HG03025 (cell line): ENCODE data around the gene GRPEL2.

ENCODE experiments used
- ATAC-seq: cut with Tn5 transposase; IDR thresholded peaks from one replicate; pipeline ENCODE4 v1.9.1; 2021; ENCODE audit warnings: mild to moderate bottlenecking, moderate library complexity; ENCODE audit not compliant: unreplicated experiment, low FRiP score

The GRPEL2 gene

DNA sequence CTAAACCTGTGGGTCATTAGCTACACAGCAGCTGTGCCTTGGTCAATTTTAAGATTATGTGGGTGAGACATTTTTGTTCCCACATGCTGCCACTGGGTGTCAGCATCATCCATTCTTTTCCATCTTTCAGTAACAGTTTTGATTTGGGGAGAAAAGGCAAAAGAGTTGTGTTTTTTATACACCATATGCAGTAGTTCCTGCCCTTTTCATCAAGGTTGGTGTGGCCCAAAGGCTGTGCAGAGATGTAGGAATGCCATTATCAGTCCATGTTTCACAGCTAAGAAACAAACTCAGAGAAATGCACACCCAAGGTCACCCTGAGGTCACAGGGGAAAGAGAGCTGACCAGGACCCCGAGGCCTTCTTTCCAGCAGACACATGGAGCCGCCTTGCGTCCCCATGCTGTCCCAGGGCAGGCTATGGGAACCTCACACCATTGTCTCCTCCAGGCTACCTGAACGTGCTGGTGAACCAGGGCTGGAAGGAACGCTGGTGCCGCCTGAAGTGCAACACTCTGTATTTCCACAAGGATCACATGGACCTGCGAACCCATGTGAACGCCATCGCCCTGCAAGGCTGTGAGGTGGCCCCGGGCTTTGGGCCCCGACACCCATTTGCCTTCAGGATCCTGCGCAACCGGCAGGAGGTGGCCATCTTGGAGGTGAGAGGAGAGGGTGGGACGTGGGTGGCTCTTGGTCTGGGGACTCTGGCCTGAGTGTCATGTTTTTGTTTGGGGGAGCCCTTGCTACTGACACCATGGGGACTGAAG, 27.8 kb upstream of the GRPEL2 start:
- no peak for ATAC-seq

DNA sequence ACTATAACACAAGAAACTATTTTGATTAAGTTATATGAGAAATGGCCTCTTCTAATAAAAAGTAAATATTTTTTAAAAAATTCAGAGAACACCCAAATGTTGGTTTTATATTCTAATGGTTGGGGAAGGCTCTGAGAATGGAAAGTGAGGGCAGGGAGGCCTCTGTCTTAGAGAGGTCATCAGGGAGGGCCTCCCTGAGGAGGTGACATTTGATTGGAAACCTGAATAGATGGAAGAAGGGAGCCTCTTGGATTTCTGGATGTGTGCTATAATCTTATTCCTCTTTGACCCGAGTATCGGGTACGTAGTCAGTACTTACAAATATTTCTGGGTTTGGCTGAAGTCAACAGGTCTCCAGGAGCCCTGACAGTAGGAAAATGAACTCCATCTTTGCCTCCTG, 26.1 kb upstream of the GRPEL2 start:
- ATAC-seq, result no peak

DNA sequence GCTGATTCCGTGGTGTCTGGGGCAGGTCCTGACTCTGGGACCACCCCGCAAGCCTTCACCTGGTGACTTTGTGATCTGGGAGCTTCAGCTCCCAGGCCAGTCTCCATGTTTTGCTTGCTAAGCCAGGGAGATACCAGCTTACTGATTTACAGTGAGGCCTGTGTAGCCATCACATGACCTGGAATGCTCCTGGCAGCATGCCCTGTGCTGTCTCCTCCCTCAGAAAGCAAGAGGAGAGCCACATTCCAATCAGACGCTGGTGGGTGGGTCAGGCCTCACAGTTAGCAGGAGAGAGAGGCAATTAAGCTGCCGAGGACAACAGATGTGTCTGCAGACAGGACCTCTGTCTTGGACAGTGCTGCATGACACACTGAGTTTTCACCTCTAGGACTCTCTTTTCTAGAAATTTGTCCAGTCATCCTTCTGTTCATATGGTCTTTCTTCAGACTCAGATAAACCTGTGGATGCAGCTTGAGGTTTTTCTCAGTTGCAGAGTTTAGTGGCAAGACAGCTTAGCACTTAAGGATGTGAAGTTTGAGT, 24.4 kb upstream of the GRPEL2 start:
- no peak for ATAC-seq

DNA sequence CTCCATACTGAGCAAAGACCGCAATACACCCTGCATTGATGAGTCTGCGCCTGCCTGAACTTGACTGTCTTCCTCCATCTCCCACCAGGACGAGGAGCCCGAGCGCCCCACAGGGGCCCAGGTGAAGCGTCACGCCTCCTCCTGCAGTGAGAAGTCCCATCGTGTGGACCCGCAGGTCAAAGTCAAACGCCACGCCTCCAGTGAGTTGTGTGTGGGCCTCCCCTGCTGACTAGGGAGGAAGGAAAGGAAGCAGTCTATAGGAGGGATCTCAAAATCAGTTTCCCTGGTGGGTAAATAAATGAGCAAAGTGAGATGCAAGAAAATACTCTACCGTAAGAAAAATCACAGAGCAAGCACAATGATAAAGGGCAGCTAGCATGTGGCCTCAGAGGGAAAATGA, 22.8 kb upstream of the GRPEL2 start:
- no peak for ATAC-seq

DNA sequence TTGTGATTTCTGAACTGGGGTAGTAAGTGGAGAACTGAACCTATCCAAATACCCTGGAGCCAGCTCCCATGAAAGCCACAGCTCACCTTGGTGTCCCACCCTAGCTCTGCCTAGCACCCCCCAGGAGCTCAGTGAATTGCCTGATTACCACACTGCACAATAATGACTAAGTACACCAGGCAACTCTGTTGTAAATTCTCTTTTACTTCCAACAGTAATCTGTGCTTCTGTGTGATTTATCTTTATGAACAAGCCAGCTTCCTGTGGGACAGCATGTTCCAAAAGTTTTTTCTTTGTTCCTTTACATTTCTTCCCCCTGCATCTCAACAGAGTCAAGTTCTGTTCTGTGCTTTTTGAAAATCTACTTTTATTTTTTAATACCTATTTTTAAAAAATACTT, 22.1 kb upstream of the GRPEL2 start:
- no peak for ATAC-seq

DNA sequence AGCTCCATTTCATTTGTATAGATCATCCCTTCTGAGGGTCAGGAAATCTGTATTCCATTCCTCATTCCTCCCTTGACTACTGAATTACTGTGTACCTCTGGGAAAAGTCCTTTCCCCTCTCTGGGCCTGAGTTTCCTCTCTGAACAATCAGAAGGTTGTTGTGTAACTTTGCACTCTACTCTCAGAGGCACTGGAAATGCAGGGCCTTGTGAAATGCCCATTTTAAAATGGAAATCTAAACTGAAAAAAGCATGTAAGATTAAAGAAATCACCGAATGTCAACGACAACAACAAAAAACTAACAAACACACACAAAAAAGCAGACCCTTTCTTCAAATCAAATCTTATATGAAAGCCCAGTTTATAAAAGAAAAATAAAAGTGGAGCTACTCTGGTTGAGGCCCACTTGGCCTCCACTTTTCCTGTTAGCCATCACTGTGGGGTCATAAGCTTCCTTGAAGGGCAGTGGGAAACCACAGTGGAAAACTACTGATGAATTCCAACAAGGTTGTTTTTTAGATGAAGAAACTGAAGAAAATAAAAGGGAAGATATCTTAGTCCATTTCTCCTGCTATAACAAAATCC, 21.6 kb upstream of the GRPEL2 start:
- ATAC-seq, result no peak

DNA sequence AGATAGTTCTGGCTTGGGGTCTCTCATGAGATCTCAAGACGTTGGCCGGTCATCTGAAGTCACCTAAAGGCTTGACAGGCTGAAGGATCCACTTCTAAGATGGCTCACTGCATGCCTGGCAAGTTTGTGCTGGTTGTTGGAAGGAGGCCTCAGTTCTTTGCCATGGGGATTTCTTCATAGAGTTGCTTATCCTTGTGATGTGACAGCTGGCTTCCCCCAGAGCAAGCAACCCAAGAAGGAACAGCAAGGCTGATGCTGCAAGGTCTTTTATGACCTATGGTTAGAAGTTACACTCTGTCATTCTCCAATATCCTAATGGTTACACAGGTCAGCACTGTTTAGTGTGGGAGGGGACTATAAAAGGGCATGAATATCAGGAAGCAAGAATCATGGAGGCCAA, 20.7 kb upstream of the GRPEL2 start:
- ATAC-seq, result no peak

DNA sequence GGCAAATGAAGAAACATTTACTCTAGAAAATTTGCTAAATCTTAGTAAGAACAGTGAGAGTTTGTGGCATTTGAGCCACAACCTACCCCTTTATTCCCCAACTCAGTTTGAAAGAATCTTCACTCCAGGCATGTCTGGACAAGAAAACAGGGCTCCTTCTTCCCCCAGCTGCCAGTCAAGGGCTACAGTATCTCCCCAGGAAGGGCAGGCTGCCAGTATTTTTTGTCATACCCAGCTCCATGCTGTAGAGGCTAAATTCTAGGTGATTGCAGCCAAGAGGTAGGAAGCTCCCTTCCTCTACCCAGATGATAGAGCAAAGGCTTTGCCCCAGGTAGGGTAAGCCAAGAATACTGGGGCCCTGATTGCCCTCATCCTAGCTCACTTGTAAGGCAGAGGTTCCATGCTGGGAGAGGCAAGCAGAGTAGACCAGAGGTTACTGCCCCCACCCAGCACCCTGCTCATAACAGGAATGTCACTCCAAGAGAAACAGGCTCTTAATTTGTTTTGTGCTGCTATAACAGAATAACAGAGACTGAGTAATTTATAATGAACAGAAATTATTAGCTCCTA, 20.0 kb upstream of the GRPEL2 start:
- no peak for ATAC-seq

DNA sequence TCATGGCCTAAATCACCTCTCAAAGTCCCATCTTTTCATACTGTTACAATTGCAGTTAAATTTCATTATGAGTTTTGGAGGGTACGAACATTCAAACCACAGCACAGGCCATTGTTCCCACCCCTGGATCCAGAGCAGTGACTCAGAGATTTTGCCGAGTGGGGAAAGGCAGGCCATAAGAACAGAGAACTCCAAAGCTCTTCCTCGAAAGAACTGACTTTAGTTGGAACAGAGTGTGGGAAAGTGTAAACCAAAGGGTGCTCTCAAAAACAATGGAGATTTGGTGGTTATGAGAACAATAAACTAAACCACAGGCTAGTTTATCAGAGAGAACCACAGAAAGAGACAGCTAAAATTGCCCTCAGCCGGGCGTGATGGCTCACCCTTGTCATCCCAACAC, 19.4 kb upstream of the GRPEL2 start:
- ATAC-seq, result no peak

DNA sequence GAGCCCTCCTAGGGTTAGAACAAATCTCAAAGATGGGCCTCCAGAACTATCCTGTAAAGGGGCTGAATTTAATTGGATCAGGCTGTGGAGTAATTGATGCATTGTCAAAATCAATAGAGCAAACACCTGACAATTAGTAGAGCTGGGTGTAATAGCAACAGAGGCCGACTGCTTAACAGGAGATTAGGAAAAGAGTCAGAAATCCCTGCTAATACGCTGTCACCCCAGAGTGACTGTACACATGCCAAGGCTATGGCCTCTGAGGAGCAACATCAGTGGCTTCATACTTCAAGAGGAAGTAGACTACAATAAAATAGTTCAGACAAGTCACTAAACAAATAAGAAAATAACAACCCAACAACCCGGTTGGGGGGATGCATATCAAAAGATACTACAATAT, 18.7 kb upstream of the GRPEL2 start:
- ATAC-seq, result no peak

DNA sequence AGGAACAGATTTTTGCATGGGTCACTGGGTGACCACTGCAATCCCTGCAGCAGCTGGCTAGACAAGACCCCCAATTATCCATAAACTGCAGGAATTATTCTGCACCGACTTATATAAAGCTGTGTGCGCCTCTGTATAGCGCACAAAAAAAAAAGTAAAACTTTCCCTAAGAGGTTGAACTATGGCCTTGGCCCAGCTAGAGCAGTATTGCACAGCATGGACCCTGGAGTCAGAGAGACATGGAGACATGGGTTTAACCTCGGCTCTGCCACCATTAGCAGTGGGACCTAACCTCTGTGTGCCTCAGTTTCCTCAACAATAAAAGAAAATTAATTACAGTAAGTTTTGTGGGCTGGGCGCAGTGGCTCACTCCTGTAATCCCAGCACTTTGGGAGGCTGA, 17.1 kb upstream of the GRPEL2 start:
- ATAC-seq, result no peak

DNA sequence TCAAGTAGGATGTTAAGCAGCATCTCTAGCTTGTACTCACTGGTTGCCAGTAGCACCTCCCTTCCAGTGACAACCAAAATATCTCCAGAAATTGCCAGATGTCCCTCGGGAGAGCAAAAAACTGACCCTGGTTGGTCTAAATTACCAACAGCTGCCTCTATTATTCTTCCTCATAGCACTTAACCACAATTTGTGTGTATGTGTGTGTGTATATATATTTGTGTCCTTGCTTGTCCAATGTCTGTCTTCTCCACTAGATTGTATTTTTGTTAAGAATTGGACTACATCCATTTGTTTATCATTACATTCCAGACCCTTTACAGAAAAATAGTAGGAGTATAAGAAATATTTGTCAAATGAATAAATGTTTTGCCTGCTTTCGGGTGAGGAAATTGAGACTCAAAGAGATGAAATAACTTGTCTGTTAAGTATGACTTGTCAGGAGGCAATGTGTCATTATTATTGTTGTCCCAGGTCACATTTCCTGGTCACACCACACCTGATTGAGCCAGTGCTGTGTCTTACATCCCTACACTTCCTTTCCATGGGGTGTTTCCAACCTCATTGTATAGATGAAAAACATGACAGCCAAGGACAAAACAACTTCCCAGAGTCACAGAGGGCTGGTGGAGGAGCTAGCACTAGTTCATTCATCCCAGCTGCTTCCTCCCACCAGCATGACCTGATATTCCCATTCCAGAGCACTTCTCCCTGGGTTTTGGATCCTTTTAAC, 11.4 kb upstream of the GRPEL2 start:
- ATAC-seq, result no peak

DNA sequence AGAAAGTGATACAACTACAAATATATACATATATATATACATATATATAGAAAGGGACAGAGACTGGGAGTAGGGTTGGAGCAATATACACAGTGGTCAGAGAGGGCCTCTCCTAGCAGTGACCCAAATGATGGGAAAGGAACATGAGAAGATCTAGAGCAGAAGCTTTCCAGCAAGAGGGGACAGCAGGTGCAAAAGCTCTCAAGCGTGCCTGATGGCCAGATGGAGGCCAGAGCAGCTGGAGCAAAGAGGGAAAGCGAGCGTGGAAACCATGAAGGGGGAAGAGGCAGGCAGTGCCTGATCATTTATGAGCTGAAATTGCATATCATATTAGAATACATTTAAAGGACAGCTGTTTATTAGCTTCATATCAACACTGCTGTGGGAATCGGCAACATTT, 7.6 kb upstream of the GRPEL2 start:
- no peak for ATAC-seq

DNA sequence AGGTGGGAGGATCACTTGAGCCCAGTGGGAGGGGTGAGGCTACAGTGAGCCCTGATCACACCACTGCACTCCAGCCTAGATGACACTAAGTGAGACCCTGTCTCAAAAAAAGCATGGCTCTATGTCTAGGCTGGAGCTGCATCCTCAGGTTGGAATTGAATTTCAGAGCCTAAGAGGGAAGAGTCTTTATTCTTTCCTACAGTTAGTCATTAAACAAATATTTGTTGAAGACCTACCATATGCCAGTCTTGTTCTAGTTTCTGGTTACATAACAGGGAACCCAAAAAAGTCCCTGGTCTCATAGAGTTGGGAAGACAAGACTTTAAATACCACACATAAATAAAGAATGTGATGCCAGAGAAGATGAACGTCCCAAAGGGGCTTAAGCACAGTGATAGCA, 6.9 kb upstream of the GRPEL2 start:
- no peak for ATAC-seq

DNA sequence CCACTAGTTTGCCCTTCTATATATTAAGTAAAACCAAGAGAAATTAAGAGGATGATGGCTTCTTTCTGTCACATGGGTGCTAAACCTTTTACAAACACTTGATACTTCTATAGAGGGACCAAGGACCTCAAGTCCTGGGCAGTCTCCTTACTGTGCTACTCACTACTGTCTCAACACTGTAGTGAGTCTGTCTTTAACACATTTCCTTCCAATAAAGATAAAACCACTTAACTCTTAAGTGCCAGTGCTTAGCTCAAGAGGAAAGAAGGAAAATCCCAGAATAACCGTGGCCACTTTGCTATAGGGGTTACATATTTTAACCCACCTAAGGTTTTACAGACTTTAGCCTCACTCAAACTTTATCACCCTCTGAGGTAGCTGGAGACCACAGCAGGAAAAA, 4.4 kb upstream of the GRPEL2 start:
- ATAC-seq, result no peak

DNA sequence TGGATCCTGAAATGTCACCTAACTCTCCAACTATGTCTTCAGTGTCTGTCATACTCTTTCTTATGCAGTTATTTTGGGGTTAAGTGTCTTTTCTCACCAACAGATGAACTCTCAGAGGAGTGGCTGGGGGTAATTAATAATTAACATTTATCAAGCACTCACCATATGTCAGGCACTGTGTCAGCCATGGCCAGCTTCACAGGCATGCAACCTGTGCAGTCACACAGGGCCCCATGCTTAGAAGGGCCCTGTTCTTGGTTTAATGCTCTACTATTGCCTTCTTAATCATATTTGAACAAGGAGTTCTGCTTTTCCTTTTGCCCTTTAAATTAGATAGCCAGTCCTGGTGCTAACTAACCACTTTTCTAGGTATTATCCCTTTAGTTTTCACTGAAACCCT, 3.4 kb upstream of the GRPEL2 start:
- ATAC-seq, result no peak

DNA sequence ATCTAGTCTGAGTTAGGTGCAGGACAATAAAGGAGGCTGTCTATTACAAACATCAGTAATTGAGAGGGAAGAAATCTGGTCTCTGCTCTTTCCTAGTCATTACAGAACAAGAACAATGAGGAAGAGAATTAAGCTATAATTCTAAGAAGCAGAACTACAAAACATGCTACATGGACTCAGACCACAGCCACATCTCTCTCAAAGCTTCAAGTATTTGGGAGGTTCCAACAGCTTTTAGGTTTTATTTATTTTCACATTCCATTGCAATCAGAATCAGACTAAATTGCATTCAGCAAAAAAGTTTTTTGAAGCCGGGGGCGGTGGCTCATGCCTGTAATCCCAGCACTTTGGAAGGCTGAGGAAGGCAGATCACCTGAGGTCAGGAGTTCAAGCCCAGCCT, 1.1 kb upstream of the GRPEL2 start:
- ATAC-seq, result no peak

DNA sequence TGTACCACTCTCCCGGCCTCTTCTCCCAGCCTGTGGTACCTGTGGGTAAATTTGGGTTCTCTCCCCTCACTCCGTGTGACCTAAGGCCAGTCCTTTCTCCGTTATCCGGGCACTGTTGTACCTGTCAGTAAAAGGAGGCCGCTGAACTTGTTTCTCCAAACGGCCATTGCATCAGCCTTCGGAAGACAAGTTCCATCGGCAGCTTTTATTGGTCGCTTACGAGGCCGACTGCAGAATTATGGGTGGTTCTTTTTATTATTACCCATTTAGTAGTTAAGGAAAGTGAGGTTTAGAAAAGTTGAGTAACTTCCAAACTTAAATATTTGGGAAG, 558 bp downstream of the GRPEL2 start:
- ATAC-seq, result peak; percentile 11

DNA sequence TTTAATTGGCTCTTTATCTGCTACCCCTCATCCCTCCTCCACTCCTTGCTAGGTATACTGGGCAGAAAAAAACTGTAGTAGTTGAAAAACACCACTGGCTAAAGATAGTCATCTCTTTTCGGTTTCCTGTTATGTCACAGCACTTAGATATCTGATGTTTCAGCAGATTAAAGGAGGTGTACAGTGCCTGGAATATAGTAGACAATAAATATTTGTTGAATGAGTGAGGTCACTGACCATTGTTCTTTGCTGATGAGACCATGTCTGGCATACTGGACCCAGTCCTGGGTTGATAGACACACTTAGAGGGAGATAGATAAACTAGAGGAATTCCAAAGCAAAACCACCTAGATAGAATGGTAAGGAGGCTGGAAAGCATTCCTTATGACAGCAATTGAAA, 3.2 kb downstream of the GRPEL2 start:
- no peak for ATAC-seq

DNA sequence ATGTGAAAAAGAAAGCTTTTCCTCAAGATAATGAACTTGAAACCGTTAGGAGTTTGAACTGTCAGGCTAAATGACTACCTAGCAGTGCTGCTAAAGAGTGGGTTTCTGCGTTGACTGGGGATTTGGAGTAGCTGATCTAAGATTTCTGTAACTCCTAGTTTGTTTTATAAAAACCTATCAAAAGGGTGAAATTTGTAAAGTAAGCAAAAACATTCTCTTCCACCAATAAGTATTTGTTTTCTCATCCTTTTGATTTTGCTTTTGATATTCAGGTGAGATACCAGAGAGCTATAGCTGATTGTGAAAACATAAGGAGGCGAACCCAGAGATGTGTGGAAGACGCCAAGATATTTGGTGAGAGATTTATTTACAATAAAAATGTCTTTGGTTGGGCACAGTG, 4.1 kb downstream of the GRPEL2 start:
- no peak for ATAC-seq

DNA sequence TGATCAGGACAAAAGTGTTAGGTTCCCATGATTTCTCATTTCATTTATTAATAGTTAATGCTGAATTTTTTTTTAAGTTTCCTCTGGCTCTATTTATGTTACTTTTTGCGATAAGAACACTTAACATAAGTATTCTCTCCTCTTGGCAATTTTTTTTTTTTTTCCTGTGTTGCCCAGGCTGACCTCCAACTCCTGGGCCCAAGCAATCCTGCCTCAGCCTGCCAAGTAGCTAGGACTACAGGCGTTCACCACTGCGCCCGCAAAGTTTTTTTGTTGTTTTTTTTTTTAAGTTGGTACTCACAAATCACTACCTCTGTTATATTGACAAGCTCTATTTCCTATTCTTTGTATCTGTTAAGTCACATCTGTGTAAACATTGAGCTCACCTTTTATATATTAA, 6.9 kb downstream of the GRPEL2 start:
- no peak for ATAC-seq
